Fibroblast of the conjunctiva (primary cell): ENCODE results near the gene LRRC8C.

Experiments
- DNase-seq: peaks from one replicate; pipeline ENCODE4 v3.0.0-alpha.2; 2010; ENCODE audit warnings: low read depth

Gene LRRC8C

DNA sequence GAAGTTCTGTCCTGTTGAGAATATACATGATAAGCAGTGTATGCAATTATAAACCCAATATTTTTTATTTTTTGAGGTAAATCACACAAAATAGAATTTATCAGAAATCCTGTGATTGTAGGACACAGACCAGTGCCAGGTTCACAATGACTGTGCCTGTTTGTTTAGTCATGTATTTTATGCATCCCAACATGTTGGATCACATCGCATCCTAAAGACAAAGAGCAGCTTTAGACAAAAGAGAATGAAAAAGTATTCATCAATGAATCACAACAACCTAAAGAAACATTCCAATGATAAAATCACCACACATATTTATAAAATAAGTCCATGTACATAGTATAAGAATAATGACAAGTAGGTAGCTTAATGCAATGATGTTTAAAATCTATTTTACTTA, 134.7 kb downstream of the LRRC8C start:
- no peak for DNase-seq
